GM21528 (cell line): ENCODE results near the gene NDUFAF2.
"Not testable (repeated sequence)": the region's sequence is repeated elsewhere in the genome, so short reads cannot be mapped to it uniquely, and the experiment has no call there.

Experiments
- ATAC-seq: cut with Tn5 transposase; IDR thresholded peaks from one replicate; pipeline ENCODE4 v1.9.1; 2021; ENCODE audit warnings: mild to moderate bottlenecking, moderate library complexity; ENCODE audit not compliant: unreplicated experiment, low FRiP score

The NDUFAF2 gene, protein sequence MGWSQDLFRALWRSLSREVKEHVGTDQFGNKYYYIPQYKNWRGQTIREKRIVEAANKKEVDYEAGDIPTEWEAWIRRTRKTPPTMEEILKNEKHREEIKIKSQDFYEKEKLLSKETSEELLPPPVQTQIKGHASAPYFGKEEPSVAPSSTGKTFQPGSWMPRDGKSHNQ

DNA sequence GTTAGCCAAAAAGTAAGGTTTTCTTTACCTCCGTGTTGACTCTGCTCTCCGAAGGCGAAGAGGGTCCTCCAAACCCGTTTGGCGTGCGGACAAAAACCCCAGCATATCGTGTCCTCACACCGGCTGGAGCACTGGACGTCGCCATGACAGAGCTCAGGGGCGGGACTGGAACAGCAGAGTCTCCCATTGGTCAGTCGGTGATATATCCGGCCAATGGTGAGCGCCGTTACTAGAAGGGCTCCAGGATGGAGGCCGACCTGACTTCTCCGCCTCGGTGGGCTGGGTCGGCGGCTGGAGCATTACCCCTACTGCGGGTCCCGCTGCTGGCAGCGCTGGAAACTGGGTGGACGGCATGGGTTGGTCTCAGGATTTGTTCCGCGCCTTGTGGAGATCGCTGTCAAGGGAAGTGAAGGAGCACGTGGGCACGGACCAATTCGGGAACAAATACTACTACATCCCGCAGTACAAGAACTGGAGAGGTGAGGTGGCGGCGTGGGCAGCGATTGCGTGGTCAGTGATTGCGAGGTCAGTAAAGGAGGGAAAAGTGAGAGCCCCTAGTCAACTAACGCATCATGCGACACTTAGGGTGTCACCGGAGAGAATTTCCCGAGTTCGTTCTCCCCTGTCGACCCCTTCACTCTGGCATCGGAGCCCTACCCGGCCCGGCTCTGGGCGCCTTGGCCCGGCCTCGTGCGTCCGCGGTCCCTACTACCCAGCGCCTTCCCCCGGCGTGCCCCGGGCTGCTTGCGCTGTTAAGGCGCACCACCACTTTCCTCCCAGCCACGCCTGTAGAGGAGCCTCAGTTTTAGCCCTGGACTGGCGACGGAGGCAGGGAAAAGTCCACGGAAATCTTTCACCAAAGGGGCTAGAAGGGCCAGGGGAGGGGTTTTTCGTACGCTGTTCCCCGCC lies at the start of gene NDUFAF2, which contains the start of gene ERCC8:
NDUFAF2 (plus strand) TSS at position 302 of the 909 bp plus-strand sequence; CDS start at position 353, 51 bp downstream.
ERCC8 (minus strand) TSS at position 167 of the 909 bp plus-strand sequence; CDS start at position 105, 62 bp downstream.
- ATAC-seq, result peak; percentile 99

GRCh38 chr5:60896991-60897390 lies 48.0 kb upstream of the NDUFAF2 start:
- ATAC-seq, result no peak

GRCh38 chr5:60903356-60903755 lies 41.6 kb upstream of the NDUFAF2 start:
- ATAC-seq, result no peak

- ATAC-seq, result no peak
Measured at GRCh38 chr5:60916646-60917045, 28.4 kb upstream of the NDUFAF2 start.

DNA sequence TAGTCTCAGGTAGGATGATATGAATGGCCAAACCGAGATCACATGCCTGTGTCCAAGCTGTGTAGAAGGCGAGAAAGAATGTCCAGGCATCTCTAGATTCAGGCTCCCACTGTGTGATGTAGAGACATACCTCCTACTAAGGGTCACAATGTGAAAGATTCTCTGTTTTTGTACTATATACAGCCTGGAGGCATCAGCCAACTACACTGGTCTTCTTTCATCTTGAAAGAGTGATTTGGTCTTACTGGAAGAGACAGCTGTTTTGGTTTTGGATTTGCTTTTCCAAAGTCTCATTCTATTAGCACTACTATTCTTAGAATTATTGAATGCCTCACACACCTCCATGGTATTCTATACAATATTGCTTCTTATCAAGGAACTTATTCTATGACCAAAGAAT lies 26.5 kb upstream of the NDUFAF2 start:
- no peak for ATAC-seq

- no peak for ATAC-seq
Measured at GRCh38 chr5:60927450-60927849, 17.6 kb upstream of the NDUFAF2 start.

GRCh38 chr5:60929024-60929423 lies 16.0 kb upstream of the NDUFAF2 start:
- ATAC-seq, result no peak

GRCh38 chr5:60943624-60944023 lies 1.4 kb upstream of the NDUFAF2 start:
- ATAC-seq, result no peak

DNA sequence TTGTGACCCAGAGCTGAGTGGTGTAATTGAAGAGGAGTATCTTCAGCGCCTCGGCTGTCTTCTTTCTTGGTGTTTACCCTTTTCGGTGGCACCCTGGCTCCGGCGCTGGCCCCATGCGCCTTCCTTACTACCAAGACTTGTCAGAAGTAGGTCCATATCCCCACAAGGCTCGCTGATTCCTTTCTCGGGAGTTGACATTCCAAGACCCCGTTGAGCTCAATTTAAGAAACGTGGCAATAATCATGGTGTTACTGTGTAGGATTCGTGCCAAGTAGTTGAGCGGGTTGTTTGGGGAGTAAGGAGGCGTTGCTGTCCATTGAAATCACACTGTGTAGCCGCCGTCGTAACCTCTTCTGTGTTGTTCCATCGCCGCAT lies 795 bp downstream of the NDUFAF2 start:
- peak; percentile 46 for ATAC-seq

DNA sequence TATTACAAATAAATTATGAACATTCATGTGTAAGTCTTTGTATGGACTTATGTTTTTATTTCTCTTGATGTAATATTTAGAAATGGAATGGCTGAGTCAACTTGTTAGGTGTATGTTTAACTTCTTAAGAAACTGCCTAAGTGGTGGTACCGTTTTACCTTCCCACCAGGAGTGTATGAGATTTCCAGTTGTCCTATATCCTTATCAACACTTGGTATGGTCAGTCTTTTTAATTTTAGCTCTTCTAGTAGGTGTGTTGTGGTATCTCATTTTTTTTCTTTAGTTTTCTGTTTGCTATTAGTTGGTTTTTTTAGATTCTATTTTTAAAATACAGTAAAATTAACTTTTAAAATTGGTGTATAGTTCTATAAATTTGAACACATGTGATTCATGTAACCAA lies 3.7 kb downstream of the NDUFAF2 start:
- no peak for ATAC-seq

DNA sequence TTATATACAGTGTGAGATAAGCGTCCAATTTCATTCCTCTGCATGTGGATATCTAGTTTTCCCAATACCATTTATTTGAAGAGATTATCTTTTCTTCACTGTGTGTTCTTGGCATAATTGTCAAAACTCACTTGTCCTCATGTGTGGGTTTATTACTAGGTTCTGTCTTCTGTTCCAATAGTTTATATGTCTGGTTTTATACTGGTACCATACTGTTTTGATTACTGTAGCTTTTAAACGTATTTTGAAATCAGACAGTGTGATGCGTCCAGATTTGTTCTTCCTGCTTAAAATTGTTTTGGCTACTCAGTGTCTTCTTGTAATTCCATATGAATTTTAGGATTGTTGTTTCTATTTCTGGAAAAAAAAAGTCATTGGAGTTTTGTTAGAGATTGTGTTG lies 10.2 kb downstream of the NDUFAF2 start:
- no peak for ATAC-seq

- no peak for ATAC-seq
Measured at GRCh38 chr5:60958088-60958487, 13.1 kb downstream of the NDUFAF2 start.

DNA sequence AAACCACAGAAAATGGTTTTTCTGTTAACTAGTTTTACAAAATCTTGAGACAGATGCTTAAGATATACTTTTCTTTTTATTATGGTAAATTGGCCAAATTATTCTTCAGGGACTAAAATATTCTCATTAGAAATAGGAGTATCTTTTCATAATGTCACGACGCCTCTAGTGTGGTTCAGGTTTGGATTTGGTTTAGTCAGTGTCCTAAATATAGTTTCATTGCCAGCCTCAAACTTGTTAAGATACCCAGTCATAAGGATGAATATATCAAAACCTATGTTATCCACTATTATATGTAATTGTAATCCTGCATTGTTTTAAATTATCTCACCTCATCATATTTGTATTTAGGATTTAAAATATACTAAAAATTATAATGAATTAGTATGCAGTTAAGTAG lies 13.7 kb downstream of the NDUFAF2 start:
- ATAC-seq, result no peak

GRCh38 chr5:60959156-60959555 lies 14.2 kb downstream of the NDUFAF2 start:
- no peak for ATAC-seq

GRCh38 chr5:60960591-60960990 lies 15.6 kb downstream of the NDUFAF2 start:
- no peak for ATAC-seq

DNA sequence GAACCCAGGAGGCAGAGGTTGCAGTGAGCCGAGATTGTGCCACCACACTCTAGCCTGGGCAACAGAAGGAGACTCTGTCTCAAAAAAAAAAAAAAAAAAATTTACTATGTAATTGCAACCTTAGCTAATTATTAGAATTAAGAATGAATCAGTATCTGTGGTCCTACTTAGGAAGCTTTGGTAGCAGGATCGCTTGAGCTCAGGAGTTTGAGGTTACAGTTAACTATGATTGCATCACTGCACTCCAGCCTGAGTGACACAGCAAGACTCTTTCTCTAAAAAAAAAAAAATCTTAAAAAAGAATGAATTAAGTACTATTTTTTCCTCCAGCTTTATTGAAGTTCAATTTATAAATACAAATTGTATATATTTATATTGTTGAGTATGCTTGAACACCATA lies 16.7 kb downstream of the NDUFAF2 start:
- ATAC-seq, result no peak

- no peak for ATAC-seq
Measured at GRCh38 chr5:60972231-60972630, 27.2 kb downstream of the NDUFAF2 start.

DNA sequence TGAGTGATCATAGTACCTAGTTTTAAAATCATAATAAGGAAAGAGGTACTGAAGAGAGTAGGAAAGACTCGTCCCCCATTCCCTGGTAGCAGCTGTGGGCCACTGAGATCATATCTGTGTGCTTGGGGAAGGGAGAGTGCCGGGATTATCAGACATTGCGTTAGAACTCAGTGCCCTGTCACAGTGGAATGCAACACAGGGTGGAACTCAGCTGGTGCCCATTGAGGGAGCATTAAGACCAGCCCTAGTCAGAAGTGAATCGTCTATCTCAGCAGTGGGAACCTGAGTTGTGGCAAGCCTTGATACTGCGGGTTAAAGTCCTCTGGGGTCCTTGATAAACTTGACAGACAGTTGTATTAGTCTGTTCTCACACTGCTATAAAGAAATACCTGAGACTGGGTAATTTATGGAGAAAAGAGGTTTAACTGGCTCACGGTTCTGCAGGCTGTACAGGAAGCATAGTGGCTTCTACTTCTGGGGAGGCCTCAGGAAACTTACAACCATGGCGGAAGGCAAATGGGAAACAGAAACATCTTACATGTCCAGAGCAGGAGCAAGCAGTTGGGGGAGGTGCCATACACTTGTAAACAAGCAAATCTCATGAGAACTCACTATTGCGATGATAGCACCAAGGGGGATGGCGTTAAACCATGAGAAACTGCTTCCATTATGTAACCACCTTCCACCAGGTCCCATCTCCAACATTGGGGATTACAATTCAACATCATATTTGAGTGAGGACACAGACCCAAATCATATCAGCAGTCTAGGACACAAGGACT lies 33.1 kb downstream of the NDUFAF2 start:
- no peak for ATAC-seq

GRCh38 chr5:60978968-60979367 lies 34.0 kb downstream of the NDUFAF2 start:
- ATAC-seq, result no peak

- ATAC-seq, result no peak
Measured at GRCh38 chr5:60980511-60980910, 35.5 kb downstream of the NDUFAF2 start.

GRCh38 chr5:60982127-60982526 lies 37.1 kb downstream of the NDUFAF2 start:
- not testable (repeated sequence) for ATAC-seq
